Measurements from ENCODE around the gene FCGR3A. TPM values are rescaled to one million over a fixed set of nuclear protein-coding genes. Genes with fewer than 3 reads are reported as not detected.
A peak's percentile ranks its signal among the peaks of the same experiment; 100 is the strongest.
"Not testable (repeated sequence)": the region's sequence is repeated elsewhere in the genome, so short reads cannot be mapped to it uniquely, and the experiment has no call there.

FCGR3A gene
- polyA plus RNA-seq, 3 donors from 2014 or later, result 491 to 1,637 (median 1,471) TPM

DNA sequence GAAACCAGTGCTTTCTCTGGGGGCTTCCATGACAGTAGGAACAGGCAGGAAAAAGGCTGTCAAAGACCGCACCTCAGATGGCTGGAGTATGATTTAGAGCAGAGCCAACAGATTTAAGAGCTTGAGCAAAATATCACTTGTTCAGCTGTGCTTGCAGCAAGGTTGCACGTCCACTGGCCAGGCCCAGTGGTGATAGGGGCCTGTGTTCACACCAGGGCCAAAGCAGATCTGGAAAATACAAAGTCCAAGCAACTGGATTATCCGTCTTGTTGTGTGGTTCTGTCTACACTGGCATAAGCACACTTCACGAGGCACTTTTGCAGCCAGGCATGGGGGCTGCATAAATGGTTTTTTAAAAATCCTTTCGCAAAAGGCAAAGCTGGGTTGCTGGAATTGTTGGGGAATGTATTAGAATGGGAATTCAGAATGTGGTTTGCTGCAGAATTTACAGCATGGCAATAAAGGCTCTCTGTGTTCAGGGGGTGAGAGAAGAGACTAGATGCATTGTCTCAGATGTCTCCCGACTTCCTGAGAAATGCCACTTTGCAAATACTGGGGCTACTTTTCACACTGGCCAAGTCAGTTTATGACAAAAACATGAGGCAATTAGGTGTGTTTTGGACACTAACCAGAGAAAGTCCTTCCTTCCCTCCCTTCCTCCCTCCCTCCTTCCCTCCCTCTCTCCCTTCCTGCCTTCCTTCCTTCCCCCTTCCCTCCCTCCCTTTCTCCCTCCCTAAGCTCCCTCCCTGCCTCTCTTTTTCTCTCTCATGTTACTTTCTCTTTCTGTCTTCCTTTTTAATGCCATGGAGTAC is 36.8 kb downstream of the FCGR3A start:
- DNase-seq; H3K4me1 Mint-ChIP-seq; H3K9me3 Mint-ChIP-seq; H3K4me3 Mint-ChIP-seq; H3K27ac Mint-ChIP-seq; H3K36me3 Mint-ChIP-seq; H3K27me3 Mint-ChIP-seq (ENCODE audit: low read depth in 3 of 3): not testable (repeated sequence)

GRCh38 chr1:161511756-161512060 is 37.9 kb downstream of the FCGR3A start:
- H3K4me1 Mint-ChIP-seq, result no peaks in the 10 kb centered on the region
- H3K4me3 Mint-ChIP-seq, result no peak overlapping the region
- H3K27ac Mint-ChIP-seq, result no peak overlapping the region

DNA sequence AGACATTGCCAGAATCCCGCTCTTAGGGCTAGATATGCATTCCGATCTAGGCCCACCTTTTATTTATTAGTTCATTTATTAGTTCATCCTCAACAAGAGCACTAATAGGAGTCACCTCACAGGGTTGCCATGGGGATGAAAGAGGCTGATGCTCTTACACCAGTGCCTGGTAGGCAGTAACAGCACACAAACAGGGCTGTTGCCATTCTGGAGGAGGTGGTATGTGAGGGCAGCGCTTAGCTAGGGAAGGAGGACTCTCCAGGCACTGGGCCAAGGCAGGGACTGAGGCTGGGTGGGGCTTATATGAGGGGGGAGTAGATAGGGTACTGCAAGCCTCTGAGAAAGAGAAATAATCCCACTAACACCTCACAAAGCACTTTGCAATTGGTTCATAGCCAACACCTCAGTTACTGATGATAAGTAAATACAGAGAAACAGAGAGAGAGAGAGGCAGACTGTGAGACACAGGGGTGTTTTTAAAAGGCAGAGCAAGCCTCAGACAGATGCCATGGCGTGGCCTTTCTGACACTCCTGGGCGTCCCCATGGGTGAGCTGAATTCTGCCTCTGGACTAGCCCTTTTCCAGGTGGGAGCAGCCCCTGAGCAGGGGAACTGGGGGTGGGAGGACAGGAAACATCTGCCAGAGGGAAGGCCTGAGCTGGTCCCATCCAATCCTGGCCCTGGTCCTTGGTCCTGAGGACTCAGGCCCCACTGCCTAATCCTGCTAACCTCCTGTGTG is 38.4 kb downstream of the FCGR3A start:
- peak overlapping the region in 2 of 6 donors; percentile 60 to 62 for H3K27ac Mint-ChIP-seq

More at GRCh38 chr1:161511756-161512060, 37.9 kb downstream of the FCGR3A start:
- Mint-ChIP-seq H3K9me3 (no peaks in the 10 kb centered on the region), H3K36me3 (no peaks in the 10 kb centered on the region), H3K27me3 (ENCODE audit: low read depth in 3 of 3) (peaks cover 0 to 7% (median 2%) of the 10 kb centered on the region in 3 donors)
- DNase-seq, result no peak

GRCh38 chr1:161510477-161510876 is 39.1 kb downstream of the FCGR3A start:
- Mint-ChIP-seq H3K4me3 (no peak overlapping the region), H3K36me3 (no peaks in the 10 kb centered on the region), H3K4me1 (peaks cover 0 to 6% of the 10 kb centered on the region in 2 donors), H3K27me3 (ENCODE audit: low read depth in 3 of 3) (peaks cover 0 to 7% (median 2%) of the 10 kb centered on the region in 3 donors), H3K27ac (peak overlapping the region in 1 of 6 donors; percentile 62), H3K9me3 (no peaks in the 10 kb centered on the region)
- DNase-seq, result no peak

More for the DNA sequence above, 38.4 kb downstream of the FCGR3A start:
- no peak overlapping the region for H3K4me3 Mint-ChIP-seq
- H3K4me1 Mint-ChIP-seq, result peaks cover 0 to 4% of the 10 kb centered on the region in 2 donors
- no peaks in the 10 kb centered on the region for H3K36me3 Mint-ChIP-seq
- no peaks in the 10 kb centered on the region for H3K9me3 Mint-ChIP-seq
- peaks cover 0 to 7% (median 2%) of the 10 kb centered on the region in 3 donors for H3K27me3 Mint-ChIP-seq (ENCODE audit: low read depth in 3 of 3)
- no peak for DNase-seq

DNA sequence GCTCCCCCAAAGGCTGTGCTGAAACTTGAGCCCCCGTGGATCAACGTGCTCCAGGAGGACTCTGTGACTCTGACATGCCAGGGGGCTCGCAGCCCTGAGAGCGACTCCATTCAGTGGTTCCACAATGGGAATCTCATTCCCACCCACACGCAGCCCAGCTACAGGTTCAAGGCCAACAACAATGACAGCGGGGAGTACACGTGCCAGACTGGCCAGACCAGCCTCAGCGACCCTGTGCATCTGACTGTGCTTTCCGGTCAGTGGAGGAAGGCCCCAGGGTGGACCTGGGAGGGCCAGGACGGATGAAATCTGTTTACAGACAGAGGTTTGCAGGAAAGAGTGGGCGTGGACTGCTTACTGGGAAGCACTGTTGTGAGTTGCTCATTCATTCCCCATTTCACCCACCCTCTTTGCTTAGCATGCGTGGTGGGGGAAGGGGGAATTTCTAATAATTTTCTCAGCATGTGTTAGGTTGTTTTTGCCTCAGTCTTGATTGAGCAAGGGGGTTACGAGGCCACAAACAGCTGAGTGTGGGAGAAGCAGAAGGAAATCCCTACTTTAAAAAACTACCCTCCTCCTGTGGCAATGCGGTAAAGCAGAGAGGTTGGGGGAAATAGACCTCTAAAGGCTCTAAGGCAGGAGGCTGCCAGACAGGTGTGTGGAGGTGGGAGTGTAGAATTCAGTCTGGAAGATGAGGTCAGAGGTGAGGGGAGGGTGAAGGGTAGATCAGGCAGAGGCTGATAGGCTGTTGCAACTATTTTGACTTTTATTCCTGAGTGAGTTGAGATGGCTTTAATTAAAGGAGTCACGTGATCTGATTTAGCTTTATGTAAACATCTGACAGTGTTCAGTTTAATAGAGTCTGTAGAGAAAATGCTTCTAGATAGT is 43.0 kb downstream of the FCGR3A start:
- H3K36me3 Mint-ChIP-seq, result no peaks in the 10 kb centered on the region
- peaks cover 0 to 6% of the 10 kb centered on the region in 2 donors for H3K4me1 Mint-ChIP-seq
- H3K4me3 Mint-ChIP-seq, result no peak overlapping the region
- DNase-seq, result no peak
- H3K9me3 Mint-ChIP-seq, result no peaks in the 10 kb centered on the region
- peak overlapping the region in 1 of 6 donors; percentile 36 for H3K27ac Mint-ChIP-seq
- H3K27me3 Mint-ChIP-seq (ENCODE audit: low read depth in 3 of 3), result peaks cover 3 to 7% (median 7%) of the 10 kb centered on the region in 3 donors

DNA sequence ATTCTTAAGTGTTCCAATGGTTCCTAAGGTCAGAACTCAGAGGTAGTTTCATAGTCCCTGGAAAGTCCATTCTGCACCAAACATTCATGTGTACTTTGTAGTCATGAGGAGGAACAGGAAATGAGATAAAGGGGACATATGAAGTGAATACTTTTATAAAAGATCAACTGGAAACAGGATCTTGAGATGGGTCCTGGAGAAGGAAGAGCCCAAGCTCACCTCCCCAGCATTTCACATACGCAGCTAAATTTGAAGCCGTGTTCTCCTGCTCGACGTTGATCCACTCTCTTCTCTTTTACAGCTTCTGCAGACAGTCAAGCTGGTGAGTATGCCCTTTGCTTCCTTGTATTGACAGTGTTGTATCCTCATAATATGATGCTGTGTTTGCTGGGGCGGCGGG is 43.9 kb downstream of the FCGR3A start:
- Mint-ChIP-seq H3K27ac (no peak overlapping the region), H3K9me3 (no peaks in the 10 kb centered on the region), H3K4me3 (no peak overlapping the region), H3K27me3 (ENCODE audit: low read depth in 3 of 3) (peaks cover 3 to 7% (median 6%) of the 10 kb centered on the region in 3 donors), H3K36me3 (no peaks in the 10 kb centered on the region), H3K4me1 (peaks cover 0 to 6% of the 10 kb centered on the region in 2 donors)
- DNase-seq, result no peak

DNA sequence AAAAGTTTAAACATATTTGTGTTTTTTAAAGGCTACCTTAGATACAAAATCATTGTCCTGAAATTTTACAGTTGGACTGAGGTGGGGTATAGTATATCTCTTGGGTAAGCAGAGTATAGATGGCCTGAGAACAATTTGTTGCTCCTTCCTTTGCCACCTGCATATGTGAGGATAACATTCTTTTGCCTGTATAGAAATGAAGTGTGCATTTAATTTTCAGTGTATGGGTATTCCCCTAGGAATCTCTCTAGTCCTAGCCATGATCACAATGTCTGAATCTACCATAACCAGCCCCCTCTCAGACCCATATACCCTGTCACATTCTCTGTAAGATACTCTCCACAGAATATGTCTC is 46.2 kb downstream of the FCGR3A start:
- DNase-seq, result no peak
- Mint-ChIP-seq H3K9me3 (no peaks in the 10 kb centered on the region), H3K36me3 (no peaks in the 10 kb centered on the region), H3K27me3 (ENCODE audit: low read depth in 3 of 3) (peaks cover 3 to 9% (median 4%) of the 10 kb centered on the region in 3 donors), H3K4me3 (no peak overlapping the region), H3K4me1 (peaks cover 5 to 25% of the 10 kb centered on the region in 2 donors), H3K27ac (no peak overlapping the region)

DNA sequence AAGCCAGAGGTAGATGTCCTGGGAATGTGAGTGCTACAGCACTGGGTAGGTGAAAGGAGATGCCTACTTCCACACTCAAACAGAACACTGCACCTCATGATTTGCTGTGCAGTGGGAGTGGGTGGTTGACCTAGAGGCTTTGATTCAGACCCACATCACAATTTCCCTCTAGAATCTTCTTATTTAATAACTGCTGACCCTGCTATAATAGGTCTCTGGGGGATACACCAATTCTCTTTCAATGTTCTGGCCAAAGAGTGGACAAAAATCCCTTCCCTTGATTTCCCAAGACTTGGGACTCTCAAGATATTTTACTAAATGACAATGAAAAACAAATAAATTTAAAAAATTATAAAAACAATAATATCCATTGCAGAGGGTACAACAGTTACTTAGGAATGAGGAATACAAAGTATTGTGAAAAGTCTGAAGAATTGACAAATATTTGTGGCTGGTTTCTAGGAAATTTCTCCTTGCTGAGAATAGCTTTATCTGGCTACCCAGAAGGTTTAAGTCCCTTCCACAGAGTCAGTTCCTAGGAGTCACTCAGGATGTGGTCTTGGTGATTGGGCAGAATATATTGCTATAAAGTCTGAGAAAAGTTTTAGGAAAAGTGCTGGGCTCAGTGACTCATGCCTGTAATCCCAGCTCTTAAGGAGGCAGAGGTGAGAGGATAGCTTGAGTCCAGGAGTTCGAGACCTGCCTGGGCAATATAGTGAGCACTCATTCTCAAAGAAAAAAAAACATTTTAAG is 46.8 kb downstream of the FCGR3A start:
- no peak for DNase-seq
- peaks cover 5 to 25% of the 10 kb centered on the region in 2 donors for H3K4me1 Mint-ChIP-seq
- peak overlapping the region in 1 of 6 donors; percentile 36 for H3K27ac Mint-ChIP-seq
- H3K36me3 Mint-ChIP-seq, result no peaks in the 10 kb centered on the region
- no peaks in the 10 kb centered on the region for H3K9me3 Mint-ChIP-seq
- H3K4me3 Mint-ChIP-seq, result no peak overlapping the region
- H3K27me3 Mint-ChIP-seq (ENCODE audit: low read depth in 3 of 3), result peaks cover 3 to 9% (median 4%) of the 10 kb centered on the region in 3 donors

GRCh38 chr1:161502181-161502580 is 47.4 kb downstream of the FCGR3A start:
- Mint-ChIP-seq H3K9me3 (no peaks in the 10 kb centered on the region), H3K27me3 (ENCODE audit: low read depth in 3 of 3) (peaks cover 3 to 9% (median 3%) of the 10 kb centered on the region in 3 donors), H3K4me1 (peaks cover 5 to 25% of the 10 kb centered on the region in 2 donors), H3K36me3 (no peaks in the 10 kb centered on the region), H3K27ac (no peak overlapping the region), H3K4me3 (no peak overlapping the region)
- no peak for DNase-seq

- Mint-ChIP-seq H3K27me3 (ENCODE audit: low read depth in 3 of 3) (peaks cover 0 to 9% (median 3%) of the 10 kb centered on the region in 3 donors), H3K4me3 (no peak overlapping the region), H3K9me3 (no peaks in the 10 kb centered on the region), H3K27ac (no peak overlapping the region), H3K4me1 (peaks cover 5 to 21% of the 10 kb centered on the region in 2 donors), H3K36me3 (no peaks in the 10 kb centered on the region)
- DNase-seq, result no peak
Observed at GRCh38 chr1:161501234-161501633, 48.4 kb downstream of the FCGR3A start.

DNA sequence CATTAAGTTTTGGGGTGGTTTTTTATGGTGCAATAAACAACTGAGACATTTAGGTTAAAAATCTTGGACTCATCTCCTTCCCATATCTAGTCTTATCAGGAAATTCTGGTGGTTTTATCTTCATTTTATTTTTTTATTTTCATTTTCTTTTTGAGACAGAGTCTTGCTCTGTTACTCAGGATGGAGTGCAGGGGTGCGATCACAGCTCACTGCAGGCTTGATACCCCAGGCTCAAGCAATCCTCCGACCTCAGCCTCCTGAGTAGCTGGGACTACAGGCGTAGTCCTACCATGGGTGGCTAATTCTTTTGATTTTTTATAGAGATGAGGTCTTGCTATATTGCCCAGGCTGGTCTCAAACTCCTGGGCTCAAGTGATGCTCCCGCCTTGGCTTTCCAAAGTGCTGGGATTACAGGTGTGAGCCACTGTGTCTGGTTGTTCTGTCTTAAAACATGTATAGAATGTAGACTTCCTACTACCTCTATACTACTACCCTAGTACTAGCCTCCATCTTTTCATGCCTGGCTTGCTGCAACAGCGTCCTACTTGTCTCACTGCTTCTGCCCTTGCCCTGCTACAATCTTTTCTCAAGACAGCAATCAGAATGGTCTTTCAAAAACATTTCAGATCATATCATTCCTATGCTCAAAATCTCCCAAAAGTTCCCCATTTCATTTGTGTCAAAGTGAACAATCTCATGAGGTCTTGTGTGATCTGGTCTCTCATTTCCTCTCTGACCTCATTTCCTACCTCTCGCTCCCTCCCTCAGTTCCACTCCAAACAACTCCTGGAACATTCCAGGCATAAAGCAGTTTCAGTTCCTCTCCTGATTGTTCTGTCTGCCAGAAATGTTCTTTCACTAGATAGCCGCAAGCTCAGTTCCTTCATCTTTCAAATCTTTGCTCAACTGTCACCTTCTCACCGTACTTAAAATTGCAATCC is 50.2 kb downstream of the FCGR3A start:
- no peak for DNase-seq
- Mint-ChIP-seq H3K4me1 (peaks cover 5 to 19% of the 10 kb centered on the region in 2 donors), H3K4me3 (peak overlapping the region in 1 of 5 donors; percentile 4), H3K36me3 (no peaks in the 10 kb centered on the region), H3K9me3 (no peaks in the 10 kb centered on the region), H3K27me3 (ENCODE audit: low read depth in 3 of 3) (peaks cover 0 to 9% (median 2%) of the 10 kb centered on the region in 3 donors), H3K27ac (peak overlapping the region in 2 of 6 donors; percentile 26 to 29)

DNA sequence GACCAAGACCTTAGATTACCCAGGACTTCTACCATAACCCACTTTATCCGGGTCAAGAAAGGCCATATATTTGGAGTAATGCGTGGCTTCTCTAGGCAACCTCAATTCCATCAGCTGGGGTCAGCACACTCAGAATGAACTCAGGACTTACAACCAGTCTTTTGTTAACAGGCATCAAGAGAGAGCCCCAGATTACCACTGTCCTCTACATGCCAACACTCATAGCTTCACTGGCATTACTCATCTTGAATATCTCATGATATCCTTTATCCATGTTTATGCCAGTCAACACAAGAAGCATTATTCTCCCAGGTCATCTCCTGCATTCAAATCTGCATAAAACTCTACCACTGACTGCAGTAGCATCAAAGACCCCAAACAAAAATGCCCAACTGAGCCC is 51.0 kb downstream of the FCGR3A start:
- no peak overlapping the region for H3K27ac Mint-ChIP-seq
- H3K9me3 Mint-ChIP-seq, result no peaks in the 10 kb centered on the region
- no peak overlapping the region for H3K4me3 Mint-ChIP-seq
- peaks cover 5 to 19% of the 10 kb centered on the region in 2 donors for H3K4me1 Mint-ChIP-seq
- H3K27me3 Mint-ChIP-seq (ENCODE audit: low read depth in 3 of 3), result peaks cover 2 to 9% (median 2%) of the 10 kb centered on the region in 3 donors
- no peaks in the 10 kb centered on the region for H3K36me3 Mint-ChIP-seq
- no peak for DNase-seq
